ENCODE results near the gene RFK. TPM values are rescaled to one million over a fixed set of nuclear protein-coding genes. Genes with fewer than 3 reads are reported as not detected.
A peak's percentile ranks its signal among the peaks of the same experiment; 100 is the strongest.

Gene RFK
- total RNA-seq, 1 experiment from 2014 or later = 35.0 TPM

DNA sequence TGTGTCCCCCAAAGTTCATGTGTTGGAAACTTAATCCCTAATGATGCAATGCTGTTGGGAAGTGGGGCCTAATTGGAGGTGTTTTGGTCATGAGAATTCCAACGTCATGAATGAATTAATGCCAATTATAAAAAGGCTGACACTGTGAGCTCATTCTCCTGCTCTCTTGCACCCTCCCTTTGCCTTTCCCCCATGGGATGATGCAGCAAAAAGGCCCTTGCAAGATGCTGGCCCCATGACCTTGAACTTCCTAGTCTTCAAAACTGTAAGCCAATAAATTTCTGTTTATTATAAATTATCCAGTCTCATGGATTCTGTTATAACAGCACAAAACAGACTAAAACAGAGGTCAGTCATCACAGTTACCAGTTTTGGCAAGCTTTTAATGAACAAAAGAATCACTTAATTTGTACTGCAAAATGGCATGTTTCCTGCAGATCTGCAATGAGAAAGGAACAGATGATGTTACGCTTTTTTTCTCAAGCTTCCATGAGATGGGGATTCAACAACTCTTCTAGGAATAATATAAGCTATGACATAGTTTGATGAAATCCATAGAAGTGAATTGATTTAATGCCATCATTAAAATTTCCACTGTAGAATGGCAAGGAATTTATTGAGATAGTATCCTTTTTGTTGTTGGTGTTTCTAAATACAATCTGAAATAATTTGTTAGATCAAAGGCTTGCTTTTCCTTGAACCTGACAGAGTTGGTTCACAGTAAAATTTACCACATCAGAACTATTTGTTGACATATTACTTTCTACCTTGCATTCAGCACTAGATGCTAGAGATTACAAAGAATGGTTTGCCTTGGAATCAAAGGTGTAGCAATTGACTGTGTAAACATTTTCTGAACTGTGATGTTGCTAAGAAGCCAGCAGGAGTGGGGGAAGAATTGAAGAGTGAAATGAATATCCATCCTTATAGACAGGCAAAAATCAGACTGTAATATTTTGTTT lies 29.3 kb upstream of the RFK start (continued):
- TF ChIP-seq ZNF274 (IDR thresholded peaks at IDR 0.05; ENCODE audit: low read depth, low read length) (no peak), POLR2AphosphoS5 (IDR thresholded peaks at IDR 0.05; ENCODE audit: low read depth, low read length) (no peak)

DNA sequence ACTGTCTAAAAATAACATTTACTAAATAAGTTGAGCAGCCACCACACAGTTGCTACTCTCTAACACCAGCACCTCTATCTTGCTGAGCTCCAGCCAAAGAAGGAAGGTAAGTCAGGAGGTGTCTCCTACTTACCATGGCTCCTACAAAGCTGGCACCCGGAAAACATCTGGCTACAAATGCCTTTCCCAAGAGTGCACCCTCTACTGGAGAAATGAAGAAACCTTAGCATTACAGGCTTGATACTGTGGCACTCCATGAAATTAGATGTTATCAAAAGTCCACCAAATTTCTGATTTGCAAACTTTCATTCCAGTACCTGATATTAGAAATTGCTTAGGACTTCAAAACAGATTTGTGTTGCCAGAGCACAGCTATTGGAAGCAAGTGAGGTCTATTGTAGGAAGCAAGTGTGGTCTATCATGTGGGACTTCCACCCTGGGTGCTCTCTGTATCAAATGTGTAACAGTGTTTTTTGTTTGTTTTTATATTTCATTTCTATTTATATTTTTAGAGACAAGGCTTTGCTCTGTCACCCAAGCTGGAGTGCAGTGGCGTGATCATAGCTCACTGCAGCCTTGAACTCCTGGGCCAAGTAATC lies 25.7 kb upstream of the RFK start:
- Histone ChIP-seq H3K4me1 (ENCODE audit: control insufficient read depth in 1 of 2, insufficient read depth in 2 of 2, low read length in 2 of 2) (peaks cover 0 to 4% of the 10 kb centered on the region in 2 experiments; a peak in 1 of 4 replicates), H3K27me3 (ENCODE audit: insufficient read depth, low read length) (no peaks in the 10 kb centered on the region), H3K79me2 (ENCODE audit: insufficient read depth, low read length) (no peaks in the 10 kb centered on the region), H3K36me3 (ENCODE audit: control insufficient read depth in 1 of 2, insufficient read depth in 2 of 2, low read length in 2 of 2) (no peaks in the 10 kb centered on the region), H4K20me1 (ENCODE audit: insufficient read depth) (no peaks in the 10 kb centered on the region), H3K4me2 (ENCODE audit: low read length) (peak overlapping the region; percentile 39; the same call in 1 of the 2 replicates), H3K9ac (ENCODE audit: low read length) (no peak overlapping the region), H3K9me3 (ENCODE audit: control insufficient read depth in 1 of 2, insufficient read depth in 1 of 2, low read depth in 1 of 2, low read length in 2 of 2) (no peaks in the 10 kb centered on the region), H3K27ac (ENCODE audit: low read depth, low read length) (no peak overlapping the region), H2AFZ (ENCODE audit: low read depth, low read length, poor library complexity, severe bottlenecking) (peak overlapping the region; percentile 59), H3K4me3 (replicated peaks in 1 of 2; ENCODE audit: low read depth in 1 of 2, low read length in 2 of 2) (no peak overlapping the region), H3K9me2 (ENCODE audit: insufficient read depth) (no peaks in the 10 kb centered on the region)
- no TSS peak for BruUV-seq (replicated peaks)
- TF ChIP-seq RAD21 (IDR thresholded peaks at IDR 0.05; ENCODE audit: low read depth) = peak; percentile 38; the same call in 1 of the 2 replicates
- TF ChIP-seq ELF1 (IDR thresholded peaks at IDR 0.05; ENCODE audit: borderline replicate concordance, low read depth) = no peak
- peak; percentile 21 for TF ChIP-seq YY1 (IDR thresholded peaks at IDR 0.05; ENCODE audit: extremely low read depth, insufficient replicate concordance, low read depth, low read length)
- TF ChIP-seq, protein P1, sequence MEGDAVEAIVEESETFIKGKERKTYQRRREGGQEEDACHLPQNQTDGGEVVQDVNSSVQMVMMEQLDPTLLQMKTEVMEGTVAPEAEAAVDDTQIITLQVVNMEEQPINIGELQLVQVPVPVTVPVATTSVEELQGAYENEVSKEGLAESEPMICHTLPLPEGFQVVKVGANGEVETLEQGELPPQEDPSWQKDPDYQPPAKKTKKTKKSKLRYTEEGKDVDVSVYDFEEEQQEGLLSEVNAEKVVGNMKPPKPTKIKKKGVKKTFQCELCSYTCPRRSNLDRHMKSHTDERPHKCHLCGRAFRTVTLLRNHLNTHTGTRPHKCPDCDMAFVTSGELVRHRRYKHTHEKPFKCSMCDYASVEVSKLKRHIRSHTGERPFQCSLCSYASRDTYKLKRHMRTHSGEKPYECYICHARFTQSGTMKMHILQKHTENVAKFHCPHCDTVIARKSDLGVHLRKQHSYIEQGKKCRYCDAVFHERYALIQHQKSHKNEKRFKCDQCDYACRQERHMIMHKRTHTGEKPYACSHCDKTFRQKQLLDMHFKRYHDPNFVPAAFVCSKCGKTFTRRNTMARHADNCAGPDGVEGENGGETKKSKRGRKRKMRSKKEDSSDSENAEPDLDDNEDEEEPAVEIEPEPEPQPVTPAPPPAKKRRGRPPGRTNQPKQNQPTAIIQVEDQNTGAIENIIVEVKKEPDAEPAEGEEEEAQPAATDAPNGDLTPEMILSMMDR (IDR thresholded peaks at IDR 0.05 in 2 of 3, conservative IDR thresholded peaks at IDR 0.05 in 1 of 3; ENCODE audit: borderline replicate concordance in 1 of 3, insufficient read depth in 1 of 3, low read depth in 2 of 3, low read length in 2 of 3) = peak; percentile 54 to 84 (median 82); a peak in 5 of 6 replicates
- no peak for TF ChIP-seq SP1 (IDR thresholded peaks at IDR 0.05; ENCODE audit: low read depth)
- intact Hi-C loops (cut with micrococcal nuclease) = no loop called here
- ChIA-PET RAD21 (ENCODE audit: low non-redundant PET in 1 of 2, low total read pairs in 2 of 2, uncharacterized antibody in 2 of 2, unreplicated experiment in 2 of 2) (no interaction called here), CTCF (interaction anchor here (1.0 to 1.8 kb wide), 6 partner anchors 15 to 40 kb away, joined by 3 to 6 read pairs (median 4); partner anchors contain the start of gene RFK), POLR2A (no interaction called here)
- ATAC-seq (peak; percentile 98), DNase-seq (ENCODE audit: low read depth, low spot score) (peak; percentile 21)

Measured in HCT116 (cell line).